CD4-positive, CD25-positive, alpha-beta regulatory T cell (primary cell): ENCODE results near the gene PHC2. TPM values are rescaled to one million over a fixed set of nuclear protein-coding genes. Genes with fewer than 3 reads are reported as not detected.
"Not testable (repeated sequence)": the region's sequence is repeated elsewhere in the genome, so short reads cannot be mapped to it uniquely, and the experiment has no call there.

ENCODE experiments used
- ATAC-seq, 2 donors: fragments of 150-1000 bp; cut with Tn5 transposase; one replicate each; pipeline ENCODE4 v1.10.0; 2021; ENCODE audit warnings: low read depth in 2 of 2, moderate number of reproducible peaks in 2 of 2, moderate library complexity in 1 of 2
- DNase-seq, 3 donors: peaks; one replicate each; pipeline versions ENCODE4 v3.0.0 to v3.0.0-alpha.2; 2012 to 2022; ENCODE audit warnings: mixed read lengths in 1 of 3
- H3K27ac ChIP-seq: one replicate; pipeline ENCODE4 v1.7.0; 2013; ENCODE audit warnings: mild to moderate bottlenecking, low read length; ENCODE audit not compliant: insufficient read depth, poor library complexity, severe bottlenecking
- H3K27me3 ChIP-seq: one replicate; pipeline ENCODE4 v1.7.0; 2013; ENCODE audit warnings: low read length; ENCODE audit not compliant: control insufficient read depth, insufficient read depth
- H3K36me3 ChIP-seq: one replicate; pipeline ENCODE4 v1.7.0; 2013; ENCODE audit warnings: mild to moderate bottlenecking, low read length, moderate library complexity; ENCODE audit not compliant: control insufficient read depth, insufficient read depth
- H3K4me1 ChIP-seq: 2 replicates; pipeline ENCODE4 v1.7.0; 2013; ENCODE audit warnings: mild to moderate bottlenecking, low read length; ENCODE audit not compliant: insufficient read depth, control insufficient read depth, poor library complexity, severe bottlenecking
- H3K4me3 ChIP-seq: one replicate; pipeline ENCODE4 v1.7.0; 2013; ENCODE audit warnings: low read depth, mild to moderate bottlenecking, low read length, moderate library complexity
- H3K9me3 ChIP-seq, 2 experiments: 1 replicate in 1 of 2; 2 replicates in 1 of 2; pipeline ENCODE4 v1.7.0; 2013; ENCODE audit warnings: low read length in 2 of 2, mild to moderate bottlenecking in 1 of 2, moderate library complexity in 1 of 2; ENCODE audit not compliant: control insufficient read depth in 2 of 2
- H3K27ac Mint-ChIP-seq, 3 donors: one replicate each; pipeline ENCODE4 v1.8.0; 2020 to 2022; ENCODE audit warnings: mild to moderate bottlenecking in 3 of 3, mixed read lengths in 3 of 3, moderate library complexity in 2 of 3
- H3K27me3 Mint-ChIP-seq: one replicate; pipeline ENCODE4 v1.8.0; 2022; ENCODE audit warnings: mild to moderate bottlenecking, mixed read lengths
- H3K36me3 Mint-ChIP-seq: one replicate; pipeline ENCODE4 v1.8.0; 2020; ENCODE audit warnings: mixed read lengths
- H3K4me1 Mint-ChIP-seq, 4 donors: one replicate each; pipeline ENCODE4 v1.8.0; 2020 to 2022; ENCODE audit warnings: mixed read lengths in 4 of 4, mild to moderate bottlenecking in 1 of 4
- H3K4me3 Mint-ChIP-seq, 4 donors: one replicate each; pipeline ENCODE4 v1.8.0; 2020 to 2022; ENCODE audit warnings: mild to moderate bottlenecking in 4 of 4, mixed read lengths in 4 of 4, moderate library complexity in 3 of 4
- H3K9me3 Mint-ChIP-seq, 7 donors: one replicate each; pipeline ENCODE4 v1.8.0; 2020 to 2022; ENCODE audit warnings: mixed read lengths in 7 of 7, mild to moderate bottlenecking in 3 of 7, moderate library complexity in 2 of 7
- polyA plus RNA-seq, 4 donors: library from polyadenylated mRNA; unstranded; fragments of 300-500 nt; fragmentation: Illumina TruSeq; gene quantifications; one replicate each; pipeline ENCODE4 v1.2.3, GENCODE V29; 2021
- total RNA-seq: library from RNA; stranded (reverse); gene quantifications from one replicate; pipeline ENCODE4 v1.2.3, GENCODE V29; 2022

The PHC2 gene
- total and polyA plus RNA-seq, 5 donors from 2014 or later = 9.7 to 34.8 (median 20.7) TPM

GRCh38 chr1:33296824-33297223, 134.1 kb downstream of the PHC2 start:
- H3K27ac ChIP-seq = no peak overlapping the region
- H3K36me3 ChIP-seq = peaks cover 12% of the 10 kb centered on the region
- Mint-ChIP-seq H3K4me1 (peaks cover 0 to 28% (median 9%) of the 10 kb centered on the region in 4 donors), H3K27me3 (no peaks in the 10 kb centered on the region), H3K36me3 (peaks cover 26% of the 10 kb centered on the region), H3K4me3 (no peak overlapping the region), H3K27ac (no peak overlapping the region), H3K9me3 (peaks cover 0 to 2% (median 0%) of the 10 kb centered on the region in 7 donors)
- no peaks in the 10 kb centered on the region for H3K27me3 ChIP-seq
- H3K9me3 ChIP-seq = no peaks in the 10 kb centered on the region
- DNase-seq = no peak
- ATAC-seq = no peak
- H3K4me1 ChIP-seq = peaks cover 7% of the 10 kb centered on the region
- H3K4me3 ChIP-seq = no peak overlapping the region

DNA sequence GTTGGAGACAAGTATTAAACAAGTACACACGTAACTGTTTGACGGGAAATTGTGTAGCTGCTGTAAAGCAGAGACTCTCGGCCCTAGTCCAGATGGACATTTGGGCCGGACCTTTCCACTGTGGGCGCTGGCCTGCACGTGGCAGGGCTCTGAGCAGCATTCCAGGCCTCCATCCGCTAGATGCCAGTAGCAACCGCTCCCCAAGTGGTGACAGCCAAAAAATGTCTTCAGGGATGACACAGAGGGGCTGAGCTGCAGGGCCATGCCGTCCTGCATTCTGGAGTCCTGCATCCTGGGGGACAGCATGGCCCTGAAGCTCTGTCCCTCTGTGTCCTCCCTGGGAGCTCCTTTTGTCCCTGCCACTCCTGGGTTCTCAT, 134.8 kb downstream of the PHC2 start:
- Mint-ChIP-seq H3K4me3 (no peak overlapping the region), H3K4me1 (peaks cover 0 to 22% (median 7%) of the 10 kb centered on the region in 4 donors), H3K27ac (no peak overlapping the region), H3K27me3 (no peaks in the 10 kb centered on the region), H3K36me3 (peaks cover 26% of the 10 kb centered on the region), H3K9me3 (peaks cover 0 to 2% (median 0%) of the 10 kb centered on the region in 7 donors)
- Histone ChIP-seq H3K36me3 (peaks cover 12% of the 10 kb centered on the region), H3K4me1 (peaks cover 7% of the 10 kb centered on the region), H3K27me3 (no peaks in the 10 kb centered on the region), H3K4me3 (no peak overlapping the region), H3K9me3 (no peaks in the 10 kb centered on the region), H3K27ac (no peak overlapping the region)
- no peak for DNase-seq
- no peak for ATAC-seq

- DNase-seq (peak; percentile 69 to 83 (median 81)), ATAC-seq (peak; percentile 89)
- H3K4me3 ChIP-seq = no peak overlapping the region
- H3K9me3 Mint-ChIP-seq = peaks cover 0 to 2% (median 0%) of the 10 kb centered on the region in 7 donors
- H3K36me3 Mint-ChIP-seq = peaks cover 26% of the 10 kb centered on the region
- no peak overlapping the region for H3K4me3 Mint-ChIP-seq
- H3K27ac ChIP-seq = no peak overlapping the region
- no peaks in the 10 kb centered on the region for H3K27me3 ChIP-seq
- H3K27me3 Mint-ChIP-seq = no peaks in the 10 kb centered on the region
- H3K36me3 ChIP-seq = peaks cover 12% of the 10 kb centered on the region
- H3K4me1 ChIP-seq = peaks cover 7% of the 10 kb centered on the region
- H3K9me3 ChIP-seq = no peaks in the 10 kb centered on the region
- H3K27ac Mint-ChIP-seq = peak overlapping the region in 1 of 3 donors; percentile 32
- H3K4me1 Mint-ChIP-seq = peaks cover 0 to 22% (median 7%) of the 10 kb centered on the region in 4 donors
These were observed 135.3 kb downstream of the PHC2 start for GRCh38 chr1:33295450-33296081.

GRCh38 chr1:33295023-33295422, 135.9 kb downstream of the PHC2 start:
- Histone ChIP-seq H3K27ac (no peak overlapping the region), H3K9me3 (no peaks in the 10 kb centered on the region), H3K36me3 (peaks cover 12% of the 10 kb centered on the region), H3K27me3 (no peaks in the 10 kb centered on the region), H3K4me3 (no peak overlapping the region), H3K4me1 (peaks cover 7% of the 10 kb centered on the region)
- Mint-ChIP-seq H3K4me3 (no peak overlapping the region), H3K27me3 (no peaks in the 10 kb centered on the region), H3K4me1 (peaks cover 0 to 17% (median 7%) of the 10 kb centered on the region in 4 donors), H3K27ac (peak overlapping the region in 1 of 3 donors; percentile 32), H3K36me3 (peaks cover 22% of the 10 kb centered on the region), H3K9me3 (peaks cover 0 to 2% (median 0%) of the 10 kb centered on the region in 7 donors)
- no peak for ATAC-seq
- no peak for DNase-seq

DNA sequence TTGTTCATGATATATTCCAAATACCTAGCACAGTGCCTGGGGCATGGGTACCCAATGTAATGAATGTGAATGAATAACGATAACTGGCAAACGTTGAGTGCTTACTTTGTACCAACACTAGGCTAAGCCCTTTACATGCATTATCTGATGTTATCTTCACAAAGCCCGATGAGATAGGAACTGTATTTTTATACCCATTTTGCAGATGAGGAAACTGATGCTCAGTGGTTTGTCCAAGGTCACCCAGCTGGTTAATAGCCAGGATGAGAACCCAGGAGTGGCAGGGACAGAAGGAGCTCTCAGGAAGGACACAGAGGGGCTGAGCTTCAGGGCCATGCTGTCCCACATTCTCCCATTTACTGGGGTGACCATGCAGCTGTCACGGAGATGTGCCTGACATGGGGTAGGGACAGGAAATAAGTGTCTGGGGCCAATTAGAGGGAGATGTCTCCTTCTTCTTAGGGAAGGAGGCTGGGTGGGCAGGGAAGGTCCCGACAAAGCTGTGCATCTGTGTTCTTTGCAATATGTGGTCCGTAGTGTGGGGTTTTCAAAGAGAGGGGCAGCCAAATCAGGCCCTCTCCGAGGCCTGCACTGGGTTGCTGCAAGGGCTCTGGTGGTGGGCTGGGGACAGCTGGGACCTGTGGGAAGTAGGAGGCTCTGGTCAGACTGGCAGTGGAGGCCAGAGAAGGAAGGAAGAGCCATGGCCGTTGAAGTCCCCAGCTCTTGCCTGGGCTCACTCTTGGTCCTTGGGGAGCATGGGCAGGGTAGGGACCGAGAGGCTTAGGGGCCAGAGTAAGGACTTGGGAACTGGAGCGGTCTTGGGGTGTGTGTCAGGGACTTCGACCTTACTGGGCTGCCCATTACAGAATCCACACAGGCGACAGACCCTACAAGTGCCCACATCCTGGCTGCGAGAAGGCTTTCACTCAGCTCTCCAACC, 136.6 kb downstream of the PHC2 start:
- Histone ChIP-seq H3K27ac (no peak overlapping the region), H3K36me3 (peaks cover 16% of the 10 kb centered on the region), H3K9me3 (no peaks in the 10 kb centered on the region), H3K27me3 (no peaks in the 10 kb centered on the region), H3K4me1 (peaks cover 7% of the 10 kb centered on the region), H3K4me3 (no peak overlapping the region)
- H3K4me3 Mint-ChIP-seq = peak overlapping the region in 1 of 4 donors; percentile 2
- no peaks in the 10 kb centered on the region for H3K27me3 Mint-ChIP-seq
- H3K4me1 Mint-ChIP-seq = peaks cover 0 to 17% (median 7%) of the 10 kb centered on the region in 4 donors
- H3K9me3 Mint-ChIP-seq = peaks cover 0 to 2% (median 0%) of the 10 kb centered on the region in 7 donors
- ATAC-seq (no peak), DNase-seq (no peak)
- H3K36me3 Mint-ChIP-seq = peaks cover 28% of the 10 kb centered on the region
- no peak overlapping the region for H3K27ac Mint-ChIP-seq

- Histone ChIP-seq H3K27ac (no peak overlapping the region), H3K4me3 (no peak overlapping the region), H3K9me3 (no peaks in the 10 kb centered on the region), H3K36me3 (peaks cover 23% of the 10 kb centered on the region), H3K4me1 (peaks cover 7% of the 10 kb centered on the region), H3K27me3 (no peaks in the 10 kb centered on the region)
- no peaks in the 10 kb centered on the region for H3K27me3 Mint-ChIP-seq
- H3K27ac Mint-ChIP-seq = peak overlapping the region in 2 of 3 donors; percentile 33 to 65
- H3K36me3 Mint-ChIP-seq = peaks cover 34% of the 10 kb centered on the region
- peaks cover 0 to 2% (median 0%) of the 10 kb centered on the region in 7 donors for H3K9me3 Mint-ChIP-seq
- ATAC-seq = no peak
- peaks cover 0 to 18% (median 8%) of the 10 kb centered on the region in 4 donors for H3K4me1 Mint-ChIP-seq
- no peak overlapping the region for H3K4me3 Mint-ChIP-seq
- DNase-seq = no peak
These were observed 138.1 kb downstream of the PHC2 start for GRCh38 chr1:33292726-33293340.

- not testable (repeated sequence) for H3K4me3 Mint-ChIP-seq, H3K27ac Mint-ChIP-seq, H3K4me3 ChIP-seq, H3K9me3 ChIP-seq, H3K9me3 Mint-ChIP-seq, ATAC-seq, H3K27me3 Mint-ChIP-seq, H3K27me3 ChIP-seq, H3K4me1 ChIP-seq, DNase-seq, H3K27ac ChIP-seq
- peaks cover 0 to 20% (median 8%) of the 10 kb centered on the region in 4 donors for H3K4me1 Mint-ChIP-seq
- peaks cover 20% of the 10 kb centered on the region for H3K36me3 ChIP-seq
- H3K36me3 Mint-ChIP-seq = peaks cover 35% of the 10 kb centered on the region
These were observed 140.3 kb downstream of the PHC2 start for GRCh38 chr1:33290615-33291014.
